IPS-20b (cell line): ENCODE results near the gene LCN9.
A peak's percentile ranks its signal among the peaks of the same experiment; 100 is the strongest.
"Not testable (repeated sequence)": the region's sequence is repeated elsewhere in the genome, so short reads cannot be mapped to it uniquely, and the experiment has no call there.

Experiments
- H3K27ac ChIP-seq: one replicate; pipeline ENCODE4 v1.5.1; 2013; ENCODE audit warnings: low read length
- H3K27me3 ChIP-seq: 2 replicates; pipeline ENCODE4 v1.6.1; 2013; ENCODE audit warnings: mild to moderate bottlenecking, low read length, inconsistent platforms; ENCODE audit not compliant: insufficient read depth
- H3K36me3 ChIP-seq: 2 replicates; pipeline ENCODE4 v1.6.1; 2013; ENCODE audit warnings: low read depth, mild to moderate bottlenecking, inconsistent platforms, low read length, moderate library complexity; ENCODE audit not compliant: insufficient read depth
- H3K4me1 ChIP-seq: 2 replicates; pipeline ENCODE4 v1.6.1; 2013; ENCODE audit warnings: mild to moderate bottlenecking, control low read depth, inconsistent platforms, low read length, moderate library complexity; ENCODE audit not compliant: insufficient read depth
- H3K4me3 ChIP-seq: 2 replicates; pipeline ENCODE4 v1.5.1; 2013; ENCODE audit warnings: mild to moderate bottlenecking, low read length, inconsistent platforms
- H3K9ac ChIP-seq: 2 replicates; pipeline ENCODE4 v1.6.1; 2013; ENCODE audit warnings: low read depth, mild to moderate bottlenecking, inconsistent platforms, low read length, moderate library complexity
- H3K9me3 ChIP-seq: 2 replicates; pipeline ENCODE4 v1.6.1; 2013; ENCODE audit warnings: mild to moderate bottlenecking, low read depth, low read length, inconsistent platforms; ENCODE audit not compliant: insufficient read depth

LCN9 gene

DNA sequence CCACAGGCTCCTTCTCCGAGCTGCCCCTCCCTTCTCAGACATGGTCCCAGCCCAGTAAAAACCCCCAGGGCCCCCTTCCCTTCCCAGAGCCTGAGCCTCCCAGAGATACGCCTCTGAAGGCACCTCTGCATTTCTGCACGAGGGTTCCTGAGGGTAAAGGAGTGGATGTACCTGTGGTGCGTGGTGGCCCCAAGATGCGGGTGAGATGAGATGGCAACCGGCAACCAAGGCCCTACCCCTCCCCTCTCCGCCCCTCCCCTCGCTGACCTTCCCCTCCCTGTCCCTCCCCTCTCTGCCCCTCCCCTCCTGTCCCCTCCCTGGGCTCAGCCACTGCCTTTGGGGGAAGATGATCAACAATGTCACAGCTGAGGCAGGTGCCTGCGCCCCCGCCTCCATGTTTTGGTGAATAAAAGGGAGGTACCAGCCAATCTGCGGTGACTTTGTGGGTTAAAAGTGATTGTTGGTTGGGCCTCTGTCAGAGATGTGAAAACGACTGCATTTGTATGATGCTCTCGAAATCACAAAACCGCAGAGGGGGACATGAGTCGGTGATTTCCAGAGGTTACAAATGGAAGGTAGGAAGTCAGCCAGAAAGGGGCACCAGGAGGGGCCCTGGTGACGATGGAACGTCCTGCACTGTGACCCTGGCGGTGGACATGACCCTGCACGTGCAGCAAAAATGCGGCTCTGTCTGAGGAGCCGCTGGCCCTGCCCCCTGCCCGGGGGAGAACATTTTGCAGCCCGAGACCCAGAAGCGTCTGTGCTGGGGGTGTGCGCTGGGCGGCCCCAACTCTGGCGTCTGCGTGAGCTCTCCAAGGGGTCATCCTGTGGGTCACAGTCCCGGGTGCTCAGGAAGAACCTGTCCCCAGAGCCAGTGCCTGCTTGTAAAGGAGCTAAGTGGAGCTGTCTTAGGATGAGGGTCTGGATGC, 3.7 kb downstream of the LCN9 start:
- Histone ChIP-seq H3K9me3 (peaks cover 5% of the 10 kb centered on the region), H3K4me3 (no peak overlapping the region), H3K27me3 (no peaks in the 10 kb centered on the region), H3K36me3 (no peaks in the 10 kb centered on the region), H3K4me1 (peaks cover 3% of the 10 kb centered on the region), H3K27ac (no peak overlapping the region), H3K9ac (no peak overlapping the region)

DNA sequence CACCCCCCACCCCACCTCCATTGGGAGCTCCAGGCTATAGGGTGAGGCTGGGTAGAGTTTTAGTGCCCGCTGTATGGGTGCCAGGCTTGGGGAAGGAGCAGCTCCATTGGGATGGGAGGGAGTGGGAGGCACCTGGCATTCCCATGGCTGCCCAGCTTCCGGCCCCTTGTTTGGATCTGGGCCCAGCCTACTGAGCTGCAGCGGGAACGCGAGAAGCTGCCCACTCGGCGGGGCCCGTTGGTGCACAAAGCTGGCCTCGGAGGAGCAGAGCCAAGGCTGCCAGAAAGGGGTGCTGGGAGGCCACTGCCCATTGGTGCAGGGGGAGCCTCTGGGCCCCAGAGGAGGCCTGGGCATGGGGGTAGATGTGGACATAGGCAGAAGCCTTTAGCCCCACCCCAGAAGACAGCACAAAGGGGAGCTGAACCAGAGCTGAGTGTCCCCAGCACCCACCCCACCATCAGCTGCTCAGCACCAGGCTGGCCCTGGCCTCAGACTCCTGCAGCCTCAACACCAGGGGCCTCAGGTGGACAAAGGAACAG, 4.4 kb downstream of the LCN9 start:
- Histone ChIP-seq H3K36me3 (no peaks in the 10 kb centered on the region), H3K4me1 (no peaks in the 10 kb centered on the region; the same call in 1 of the 2 replicates), H3K9ac (no peak overlapping the region), H3K4me3 (no peak overlapping the region), H3K27ac (no peak overlapping the region), H3K9me3 (peaks cover 5% of the 10 kb centered on the region), H3K27me3 (no peaks in the 10 kb centered on the region)

DNA sequence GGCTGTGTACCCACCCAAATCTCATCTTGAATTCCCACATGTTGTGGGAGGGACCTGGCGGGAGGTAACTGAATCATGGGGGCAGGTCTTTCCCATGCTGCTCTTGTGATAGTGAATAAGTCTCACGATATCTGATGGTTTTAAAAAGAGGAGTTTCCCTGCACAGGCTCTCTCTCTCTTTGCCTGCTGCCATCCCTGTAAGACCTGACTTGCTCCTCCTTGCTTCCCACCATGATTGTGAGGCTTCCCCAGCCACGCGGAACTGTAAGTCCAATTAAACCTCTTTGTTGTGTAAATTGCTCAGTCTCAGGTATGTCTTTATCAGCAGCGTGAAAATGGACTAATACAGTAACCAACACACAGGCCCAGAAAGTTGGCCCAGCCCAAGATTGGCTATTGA, 5.9 kb downstream of the LCN9 start:
- H3K36me3 ChIP-seq, H3K27me3 ChIP-seq, H3K9ac ChIP-seq: not testable (repeated sequence)

DNA sequence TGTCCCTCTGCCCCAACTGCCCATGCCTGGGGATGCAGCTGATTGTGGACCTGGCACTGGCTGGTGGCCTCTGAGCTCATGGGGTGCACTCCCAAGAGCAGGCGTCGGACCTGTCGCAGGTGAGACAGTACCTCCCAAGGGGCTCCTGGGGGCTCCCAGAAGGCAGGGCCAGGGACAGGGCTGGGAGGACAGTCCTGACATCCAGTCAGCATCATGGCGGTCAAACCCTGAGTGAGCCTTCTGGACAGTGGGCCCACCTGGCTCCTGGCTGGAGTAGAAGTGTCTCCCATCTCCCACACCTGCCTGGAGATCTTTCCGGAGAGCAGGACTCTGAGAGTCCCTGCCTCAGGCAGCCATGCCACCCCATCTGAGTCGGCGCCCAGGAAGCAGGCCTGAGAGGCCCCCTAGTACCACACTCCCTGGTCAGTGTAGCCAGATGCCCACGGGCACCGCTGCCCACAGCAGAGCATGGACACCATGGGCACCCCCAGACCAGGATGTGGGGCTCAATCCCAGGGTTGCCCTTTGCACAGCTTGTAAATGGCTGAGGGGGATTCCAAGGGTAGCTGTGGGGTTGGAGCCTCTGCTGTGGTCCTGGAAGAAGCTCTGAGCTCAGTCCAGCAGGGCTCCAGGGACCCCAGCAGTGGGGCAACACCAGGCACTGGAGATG, 6.6 kb downstream of the LCN9 start:
- H3K27ac ChIP-seq: no peak overlapping the region
- no peak overlapping the region for H3K4me3 ChIP-seq
- H3K9ac ChIP-seq: no peak overlapping the region
- H3K9me3 ChIP-seq: peaks cover 5% of the 10 kb centered on the region
- H3K4me1 ChIP-seq: no peaks in the 10 kb centered on the region; the same call in 1 of the 2 replicates
- no peaks in the 10 kb centered on the region for H3K36me3 ChIP-seq
- no peaks in the 10 kb centered on the region for H3K27me3 ChIP-seq

More for the DNA sequence above, 5.9 kb downstream of the LCN9 start:
- H3K4me3 ChIP-seq, H3K4me1 ChIP-seq, H3K27ac ChIP-seq, H3K9me3 ChIP-seq: not testable (repeated sequence)

DNA sequence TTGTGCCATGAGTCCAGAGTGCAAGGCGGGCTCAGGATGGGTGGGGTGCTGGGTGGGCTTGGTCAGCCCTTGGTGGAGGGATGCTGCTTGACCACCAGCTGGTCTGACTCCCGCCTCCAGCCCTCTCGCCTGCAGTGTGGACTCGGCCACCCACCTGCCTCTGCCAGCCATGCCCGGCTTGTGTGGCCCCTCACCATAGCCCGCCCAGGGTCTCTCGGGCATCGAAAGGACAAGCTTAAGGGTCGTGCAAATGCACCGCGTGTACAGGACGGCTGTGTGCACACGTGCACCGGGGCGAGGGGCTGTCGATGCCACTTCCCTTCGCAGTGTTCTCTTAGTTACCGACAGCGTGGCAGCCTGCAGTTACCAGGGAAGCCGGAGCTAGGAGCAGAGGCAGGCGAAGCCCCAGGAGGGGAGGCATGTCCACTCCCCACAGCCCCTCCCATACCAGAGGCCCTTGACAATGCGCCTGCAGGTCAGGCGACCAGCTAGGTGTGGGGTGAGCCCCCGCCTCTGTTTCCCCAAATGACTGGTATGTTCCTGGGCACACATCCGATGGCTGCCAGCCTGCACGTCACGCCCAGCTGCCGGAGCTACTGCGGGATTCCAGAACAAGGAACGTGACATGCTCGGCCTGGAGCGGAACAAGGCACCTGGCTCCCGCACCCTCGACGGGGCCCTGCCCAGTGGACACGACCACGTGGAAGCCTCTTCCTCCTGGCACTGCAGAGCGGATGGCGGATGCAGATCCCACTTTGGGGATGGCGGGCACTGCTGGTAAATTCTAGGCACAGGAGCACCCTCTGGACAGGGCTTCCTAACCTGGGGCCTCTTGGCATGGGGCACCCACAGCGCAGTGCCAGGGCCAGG, 7.8 kb downstream of the LCN9 start:
- Histone ChIP-seq H3K9me3 (peaks cover 5% of the 10 kb centered on the region), H3K9ac (no peak overlapping the region), H3K27me3 (no peaks in the 10 kb centered on the region), H3K27ac (no peak overlapping the region), H3K36me3 (no peaks in the 10 kb centered on the region), H3K4me1 (no peaks in the 10 kb centered on the region; the same call in 1 of the 2 replicates), H3K4me3 (no peak overlapping the region)

DNA sequence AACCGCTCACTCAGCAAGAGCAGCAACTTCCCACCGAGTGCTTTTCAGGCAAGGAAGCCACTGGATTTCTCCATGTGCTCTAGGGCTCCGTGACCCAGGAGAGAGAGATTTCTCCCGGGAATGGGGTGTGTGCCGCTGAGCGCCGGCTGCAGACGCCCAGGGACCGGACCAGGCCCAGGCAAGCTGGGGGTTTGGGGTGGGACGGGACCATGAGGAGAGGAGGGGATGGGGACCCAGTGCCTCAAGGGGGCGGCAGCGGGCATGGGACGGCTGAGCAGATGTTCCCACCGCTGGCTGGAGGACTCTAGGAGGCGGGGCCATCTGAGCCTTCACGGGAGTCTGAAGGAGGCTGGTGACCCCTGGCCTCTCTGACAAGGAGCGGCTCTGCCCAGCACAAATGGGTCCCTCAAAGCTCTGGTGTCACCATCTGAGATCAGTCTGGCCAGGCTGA, 8.5 kb downstream of the LCN9 start:
- Histone ChIP-seq H3K4me1 (no peaks in the 10 kb centered on the region), H3K9me3 (peaks cover 5% of the 10 kb centered on the region), H3K27ac (no peak overlapping the region), H3K9ac (no peak overlapping the region), H3K27me3 (no peaks in the 10 kb centered on the region), H3K36me3 (no peaks in the 10 kb centered on the region), H3K4me3 (peak overlapping the region; percentile 54; the same call in 1 of the 2 replicates)

DNA sequence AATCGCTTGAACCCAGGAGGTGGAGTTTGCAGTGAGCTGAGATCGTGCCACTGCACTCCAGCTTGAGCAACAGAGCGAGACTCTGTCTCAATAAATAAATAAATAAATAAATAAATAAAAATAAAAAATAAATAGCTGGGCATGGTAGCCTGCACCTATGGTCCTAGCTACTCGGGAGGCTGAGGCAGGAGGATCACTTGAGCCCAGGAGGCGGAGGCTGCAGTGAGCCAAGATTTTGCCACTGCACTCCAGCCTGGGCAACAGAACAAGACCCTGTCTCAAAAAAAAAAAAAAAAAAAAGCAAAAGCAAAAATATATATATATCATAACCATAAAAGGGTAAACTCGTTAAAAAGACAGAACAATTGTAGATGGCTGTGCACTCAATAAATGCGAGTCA, 9.7 kb downstream of the LCN9 start:
- not testable (repeated sequence) for H3K27me3 ChIP-seq, H3K9me3 ChIP-seq, H3K4me3 ChIP-seq, H3K36me3 ChIP-seq, H3K9ac ChIP-seq, H3K4me1 ChIP-seq, H3K27ac ChIP-seq

DNA sequence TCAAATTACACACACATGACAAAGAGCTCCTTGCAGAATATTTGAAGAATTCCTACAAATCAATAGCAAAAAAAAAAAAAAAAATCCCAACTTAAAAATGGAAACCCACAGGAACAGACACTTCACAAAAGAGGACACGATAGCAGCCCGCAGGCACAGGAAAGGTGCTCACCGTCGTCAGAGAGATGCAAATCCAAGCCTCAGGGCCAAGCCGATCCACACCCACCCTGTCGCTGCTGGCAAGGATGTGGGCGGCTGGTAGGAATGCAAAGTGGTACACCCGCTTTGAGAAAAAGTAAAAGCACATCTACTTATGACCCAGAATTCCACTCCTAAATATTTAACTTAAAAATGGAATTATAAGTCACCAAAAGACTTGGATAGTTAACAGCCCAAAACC, 10.8 kb downstream of the LCN9 start:
- no peaks in the 10 kb centered on the region for H3K4me1 ChIP-seq
- H3K36me3 ChIP-seq: no peaks in the 10 kb centered on the region
- no peak overlapping the region for H3K4me3 ChIP-seq
- no peak overlapping the region for H3K27ac ChIP-seq
- H3K9ac ChIP-seq: no peak overlapping the region
- H3K9me3 ChIP-seq: no peaks in the 10 kb centered on the region
- H3K27me3 ChIP-seq: no peaks in the 10 kb centered on the region

DNA sequence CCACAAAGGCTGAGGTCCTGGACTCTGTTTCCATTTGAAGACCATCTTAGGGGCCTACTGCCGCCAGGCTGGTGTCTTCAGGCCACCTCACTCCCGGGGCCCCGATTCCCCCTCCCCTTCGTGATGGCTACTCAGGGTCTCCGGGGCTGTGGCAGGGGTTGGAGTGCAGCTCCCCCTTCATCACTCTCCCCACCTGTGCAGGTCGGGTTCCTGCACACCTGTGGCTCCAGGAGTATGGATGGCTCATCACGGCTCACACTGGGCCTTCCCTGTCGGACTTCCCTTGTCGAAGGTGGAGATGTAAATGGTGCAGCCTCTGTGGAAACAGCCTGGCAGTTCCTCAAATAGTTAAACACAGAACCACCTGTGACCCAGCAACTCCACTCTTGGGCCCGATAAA, 11.9 kb downstream of the LCN9 start:
- no peaks in the 10 kb centered on the region for H3K27me3 ChIP-seq
- H3K4me1 ChIP-seq: no peaks in the 10 kb centered on the region
- no peak overlapping the region for H3K27ac ChIP-seq
- no peaks in the 10 kb centered on the region for H3K9me3 ChIP-seq
- H3K36me3 ChIP-seq: no peaks in the 10 kb centered on the region
- H3K4me3 ChIP-seq: no peak overlapping the region
- H3K9ac ChIP-seq: no peak overlapping the region

DNA sequence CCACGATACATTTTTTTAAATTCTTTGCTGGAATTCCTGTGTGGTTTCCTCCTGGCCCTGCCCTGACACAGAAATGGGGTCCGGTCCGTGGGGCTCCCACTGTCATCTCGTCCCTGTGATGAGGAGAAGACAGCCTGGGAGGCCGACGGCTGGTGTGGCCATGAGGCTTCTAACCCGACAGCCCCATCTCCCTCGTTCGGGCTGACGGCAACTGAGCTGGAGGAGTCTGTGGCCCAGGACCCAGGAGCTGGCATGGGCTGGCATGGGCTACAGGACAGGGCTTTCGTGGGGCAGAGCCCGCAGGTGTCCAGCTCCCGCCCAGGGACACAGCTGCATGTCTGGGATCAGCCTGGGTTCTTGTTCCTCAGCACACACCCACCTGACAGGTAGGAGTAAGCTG, 13.8 kb downstream of the LCN9 start:
- Histone ChIP-seq H3K27ac (no peak overlapping the region), H3K9ac (no peak overlapping the region), H3K36me3 (no peaks in the 10 kb centered on the region), H3K9me3 (no peaks in the 10 kb centered on the region), H3K4me3 (no peak overlapping the region), H3K27me3 (no peaks in the 10 kb centered on the region), H3K4me1 (no peaks in the 10 kb centered on the region; the same call in 1 of the 2 replicates)

DNA sequence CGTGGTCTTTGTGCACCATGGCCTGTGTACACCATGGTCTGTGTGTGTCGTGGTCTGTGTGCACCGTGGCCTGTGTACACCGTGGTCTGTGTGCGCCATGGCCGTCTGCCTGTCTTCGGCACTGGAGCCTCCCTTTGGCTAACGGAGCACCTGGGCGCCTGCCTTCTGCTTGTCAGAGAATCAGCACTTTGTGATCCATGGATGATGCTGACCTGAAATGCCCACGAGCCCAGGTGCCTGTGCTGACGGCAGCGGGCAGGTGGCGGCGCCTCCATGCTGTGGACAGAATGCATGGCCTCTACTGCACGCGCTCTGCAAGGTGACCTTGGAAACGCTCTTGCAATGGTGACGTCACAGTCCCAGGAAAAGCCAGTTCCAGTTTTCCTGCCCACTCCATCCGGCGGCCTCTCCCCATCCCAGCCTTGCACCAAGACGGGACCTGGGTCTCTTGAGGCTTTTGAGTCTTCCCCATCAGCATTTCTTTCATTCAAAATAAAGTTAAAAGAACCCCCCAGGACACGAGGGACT, 14.6 kb downstream of the LCN9 start:
- no peaks in the 10 kb centered on the region for H3K36me3 ChIP-seq
- no peak overlapping the region for H3K9ac ChIP-seq
- H3K27me3 ChIP-seq: no peaks in the 10 kb centered on the region
- H3K9me3 ChIP-seq: no peaks in the 10 kb centered on the region
- H3K4me3 ChIP-seq: no peak overlapping the region
- no peak overlapping the region for H3K27ac ChIP-seq
- H3K4me1 ChIP-seq: no peaks in the 10 kb centered on the region; the same call in 1 of the 2 replicates
